OCI-LY3 (cell line): Measurements from ENCODE around the gene TM4SF20.

Experiments used
- H2AFZ ChIP-seq: fragments of 200-600, 300-600 bp; shearing (Covaris generic); 2 replicates; pipeline ENCODE4 v1.6.0; 2014; ENCODE audit warnings: antibody characterized with exemption, low read depth, low read length
- H3K27ac ChIP-seq: fragments of 200-600, 300-600 bp; sonication (generic); 2 replicates; pipeline ENCODE4 v1.5.1; 2014; ENCODE audit warnings: mild to moderate bottlenecking, low read length, moderate library complexity, mixed read lengths
- H3K27me3 ChIP-seq: fragments of 200-600, 300-600 bp; sonication (generic); 2 replicates; pipeline ENCODE4 v1.6.1; 2014; ENCODE audit warnings: low read depth, low read length, mixed read lengths
- H3K36me3 ChIP-seq: fragments of 200-600, 300-600 bp; sonication (generic); replicated peaks from 2 replicates; pipeline ENCODE3; 2014; ENCODE audit warnings: low read depth, low read length, mixed read lengths
- H3K4me1 ChIP-seq: fragments of 300-600, 200-600 bp; sonication (generic); 2 replicates; pipeline ENCODE4 v1.6.1; 2014; ENCODE audit warnings: low read length, mixed read lengths
- H3K4me2 ChIP-seq: fragments of 200-600, 300-600 bp; sonication (generic); 2 replicates; pipeline ENCODE4 v1.6.1; 2014; ENCODE audit warnings: low read length, mixed read lengths
- H3K4me3 ChIP-seq: fragments of 300-600, 200-600 bp; sonication (generic); 2 replicates; pipeline ENCODE4 v1.5.1; 2014; ENCODE audit warnings: antibody characterized with exemption, mild to moderate bottlenecking, low read length, moderate library complexity
- H3K79me2 ChIP-seq: fragments of 300-600, 200-600 bp; shearing (Covaris generic); 2 replicates; pipeline ENCODE4 v1.6.1; 2014; ENCODE audit warnings: mild to moderate bottlenecking, low read length, mixed read lengths
- H3K9ac ChIP-seq: fragments of 300-600, 200-600 bp; shearing (Covaris generic); 2 replicates; pipeline ENCODE4 v1.6.0; 2014; ENCODE audit warnings: mild to moderate bottlenecking, low read length, moderate library complexity
- H3K9me3 ChIP-seq: fragments of 200-600, 300-600 bp; shearing (Covaris generic); 2 replicates; pipeline ENCODE4 v1.6.1; 2014; ENCODE audit warnings: low read length, mixed read lengths; ENCODE audit not compliant: insufficient read depth
- H4K20me1 ChIP-seq: fragments of 200-600, 300-600 bp; sonication (generic); 2 replicates; pipeline ENCODE4 v1.6.1; 2016; ENCODE audit warnings: low read length, mixed read lengths; ENCODE audit not compliant: insufficient read depth
- EZH2phosphoT487 ChIP-seq: fragments of 200-600 bp; shearing (Covaris generic); IDR thresholded peaks from 2 replicates; pipeline ENCODE4 v1.6.1; 2018; ENCODE audit warnings: antibody characterized with exemption, mixed run types, low read depth
- TF ChIP-seq, protein P1 (sequence below): fragments of 200-600, 300-600 bp; sonication (generic); IDR thresholded peaks from 2 replicates; pipeline ENCODE4 v1.5.1; 2014; ENCODE audit warnings: antibody characterized with exemption, low read length, low read depth

The TM4SF20 gene

DNA sequence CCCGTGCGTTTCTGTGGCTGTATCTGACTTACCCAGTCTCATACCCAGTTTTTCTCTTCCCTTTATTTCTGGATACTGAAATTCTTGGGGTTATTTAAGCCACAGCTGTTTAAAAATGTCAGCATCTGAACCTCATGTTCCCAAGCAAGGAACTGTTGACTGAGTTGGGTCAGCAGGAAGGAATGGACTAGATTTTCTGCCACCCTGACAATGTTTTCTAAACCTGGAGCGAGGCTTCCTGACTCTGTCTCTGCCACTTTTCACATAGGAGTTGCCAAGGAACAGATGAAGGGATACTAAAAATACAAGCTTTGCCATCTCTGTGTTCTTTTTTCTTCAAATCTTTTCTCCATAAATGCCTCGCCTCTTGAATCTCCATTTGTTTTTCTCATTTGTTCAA, 37.6 kb upstream of the TM4SF20 start:
- no peak overlapping the region for H2AFZ ChIP-seq
- H4K20me1 ChIP-seq = no peaks in the 10 kb centered on the region
- no peaks in the 10 kb centered on the region for H3K36me3 ChIP-seq
- H3K4me2 ChIP-seq = no peak overlapping the region
- no peaks in the 10 kb centered on the region for H3K9me3 ChIP-seq
- peaks cover 17% of the 10 kb centered on the region for H3K4me1 ChIP-seq
- H3K27me3 ChIP-seq = no peaks in the 10 kb centered on the region
- H3K9ac ChIP-seq = no peak overlapping the region
- no peak overlapping the region for H3K27ac ChIP-seq
- no peak for TF ChIP-seq EZH2phosphoT487
- H3K4me3 ChIP-seq = no peak overlapping the region
- H3K79me2 ChIP-seq = no peaks in the 10 kb centered on the region

DNA sequence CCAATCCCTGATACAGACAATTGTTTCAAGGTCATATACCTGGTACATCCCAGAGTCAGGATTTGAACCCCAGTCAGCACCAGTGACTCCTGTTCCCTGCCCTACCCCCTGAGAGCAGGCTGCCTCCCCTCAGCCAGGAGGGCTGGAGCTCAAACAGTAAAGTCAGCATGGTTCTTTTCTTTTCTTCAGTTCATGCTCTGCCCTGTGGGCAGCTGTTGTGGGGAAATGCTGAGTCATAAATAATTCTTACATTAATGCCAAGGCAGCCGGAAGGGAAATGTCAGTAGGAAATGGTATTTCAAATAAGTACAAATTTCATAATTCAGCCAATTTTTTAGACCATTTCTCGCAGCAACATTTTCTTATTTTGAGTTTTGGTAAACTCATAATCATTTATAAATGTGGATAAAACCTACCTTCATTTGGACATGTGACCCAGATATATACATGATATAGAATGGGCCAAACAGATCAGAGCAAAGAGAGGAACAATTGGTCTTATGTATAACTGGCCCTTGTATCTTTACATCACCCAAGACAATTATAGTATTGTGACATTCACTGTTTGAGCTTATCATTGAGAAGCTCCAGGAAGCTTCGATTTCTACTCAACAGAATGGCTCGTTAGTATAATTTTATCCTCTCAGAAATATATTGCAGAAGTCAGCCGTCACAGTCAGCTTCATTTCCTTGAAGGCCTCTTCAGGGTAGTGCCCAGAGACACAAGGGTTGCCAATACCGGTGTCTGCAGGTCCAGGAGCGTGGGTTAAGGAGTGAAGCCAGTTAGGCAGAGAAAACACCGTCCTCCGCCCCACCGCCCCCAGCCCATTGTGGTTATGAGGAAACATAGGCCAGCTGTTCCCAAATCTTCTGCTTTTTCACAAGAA, 36.7 kb upstream of the TM4SF20 start:
- Histone ChIP-seq H3K27ac (no peak overlapping the region), H4K20me1 (no peaks in the 10 kb centered on the region), H3K4me3 (no peak overlapping the region), H2AFZ (no peak overlapping the region), H3K27me3 (no peaks in the 10 kb centered on the region), H3K9me3 (no peaks in the 10 kb centered on the region), H3K36me3 (no peaks in the 10 kb centered on the region), H3K4me2 (0 out of 2 replicates have a peak overlapping the region, but pooled peaks have one; percentile 2), H3K9ac (no peak overlapping the region), H3K4me1 (peaks cover 26% of the 10 kb centered on the region), H3K79me2 (no peaks in the 10 kb centered on the region)
- TF ChIP-seq, protein P1, sequence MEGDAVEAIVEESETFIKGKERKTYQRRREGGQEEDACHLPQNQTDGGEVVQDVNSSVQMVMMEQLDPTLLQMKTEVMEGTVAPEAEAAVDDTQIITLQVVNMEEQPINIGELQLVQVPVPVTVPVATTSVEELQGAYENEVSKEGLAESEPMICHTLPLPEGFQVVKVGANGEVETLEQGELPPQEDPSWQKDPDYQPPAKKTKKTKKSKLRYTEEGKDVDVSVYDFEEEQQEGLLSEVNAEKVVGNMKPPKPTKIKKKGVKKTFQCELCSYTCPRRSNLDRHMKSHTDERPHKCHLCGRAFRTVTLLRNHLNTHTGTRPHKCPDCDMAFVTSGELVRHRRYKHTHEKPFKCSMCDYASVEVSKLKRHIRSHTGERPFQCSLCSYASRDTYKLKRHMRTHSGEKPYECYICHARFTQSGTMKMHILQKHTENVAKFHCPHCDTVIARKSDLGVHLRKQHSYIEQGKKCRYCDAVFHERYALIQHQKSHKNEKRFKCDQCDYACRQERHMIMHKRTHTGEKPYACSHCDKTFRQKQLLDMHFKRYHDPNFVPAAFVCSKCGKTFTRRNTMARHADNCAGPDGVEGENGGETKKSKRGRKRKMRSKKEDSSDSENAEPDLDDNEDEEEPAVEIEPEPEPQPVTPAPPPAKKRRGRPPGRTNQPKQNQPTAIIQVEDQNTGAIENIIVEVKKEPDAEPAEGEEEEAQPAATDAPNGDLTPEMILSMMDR = no peak
- no peak for TF ChIP-seq EZH2phosphoT487

DNA sequence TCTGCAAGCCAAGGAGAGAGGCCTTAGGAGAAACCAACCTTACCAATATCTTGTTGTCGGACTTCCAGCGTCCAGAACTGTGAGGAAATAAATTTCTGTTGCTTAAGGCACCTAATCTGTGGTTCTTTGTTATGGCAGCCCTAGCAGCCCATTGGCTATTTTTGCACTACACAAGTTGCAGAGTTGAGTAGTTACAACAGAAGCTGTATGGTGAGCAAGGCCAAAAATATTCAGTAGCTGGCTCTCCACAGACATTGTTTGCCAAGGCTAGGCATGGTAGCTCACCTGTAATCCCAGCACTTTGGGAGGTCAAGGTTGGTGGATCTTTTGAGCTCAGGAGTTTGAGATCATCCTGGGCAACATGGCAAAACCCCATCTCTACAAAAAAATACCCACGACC, 35.7 kb upstream of the TM4SF20 start:
- no peaks in the 10 kb centered on the region for H3K27me3 ChIP-seq
- no peak for TF ChIP-seq EZH2phosphoT487
- TF ChIP-seq, protein P1 = no peak
- peaks cover 30% of the 10 kb centered on the region for H3K4me1 ChIP-seq
- no peaks in the 10 kb centered on the region for H3K9me3 ChIP-seq
- H3K36me3 ChIP-seq = no peaks in the 10 kb centered on the region
- H3K79me2 ChIP-seq = no peaks in the 10 kb centered on the region
- H4K20me1 ChIP-seq = no peaks in the 10 kb centered on the region
- H3K4me2 ChIP-seq = no peak overlapping the region
- H2AFZ ChIP-seq = no peak overlapping the region
- H3K9ac ChIP-seq = no peak overlapping the region
- no peak overlapping the region for H3K4me3 ChIP-seq
- no peak overlapping the region for H3K27ac ChIP-seq

DNA sequence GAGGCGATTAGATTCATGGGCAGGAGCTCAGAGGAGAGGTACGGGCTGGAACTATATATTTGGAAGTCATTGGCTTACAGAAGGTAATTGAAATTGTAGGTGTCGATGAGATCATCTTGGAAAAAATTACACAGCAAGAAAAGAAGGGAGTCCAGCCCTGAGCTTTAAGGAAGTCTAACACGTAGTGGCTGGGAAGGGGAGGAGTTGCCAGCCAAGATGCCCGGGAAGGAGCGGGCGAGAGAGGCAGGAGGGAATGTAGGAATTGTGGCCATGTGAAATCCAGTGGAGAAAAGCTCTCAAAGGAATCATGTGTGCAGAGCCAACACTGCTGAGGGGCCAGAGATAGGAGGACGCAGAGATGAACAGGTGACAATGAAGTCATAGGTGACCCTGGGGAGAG, 34.3 kb upstream of the TM4SF20 start:
- Histone ChIP-seq H3K4me3 (no peak overlapping the region), H3K36me3 (no peaks in the 10 kb centered on the region), H2AFZ (no peak overlapping the region), H3K27ac (no peak overlapping the region), H3K9me3 (no peaks in the 10 kb centered on the region), H3K9ac (no peak overlapping the region), H3K4me2 (no peak overlapping the region), H3K4me1 (peaks cover 30% of the 10 kb centered on the region), H4K20me1 (no peaks in the 10 kb centered on the region), H3K79me2 (no peaks in the 10 kb centered on the region), H3K27me3 (no peaks in the 10 kb centered on the region)
- TF ChIP-seq EZH2phosphoT487 = no peak
- TF ChIP-seq, protein P1 = no peak
